ENCODE measurements around the gene CLDND1. TPM values are rescaled to one million over a fixed set of nuclear protein-coding genes. Genes with fewer than 3 reads are reported as not detected.

The CLDND1 gene
- total RNA-seq, 1 experiment from 2014 or later, result 472 TPM

GRCh38 chr3:98567666-98568270 lies 45.1 kb upstream of the CLDND1 start (continued):
- TF ChIP-seq REST (IDR thresholded peaks at IDR 0.05; ENCODE audit: low read depth), result no peak
- TF ChIP-seq ELF1 (IDR thresholded peaks at IDR 0.05; ENCODE audit: borderline replicate concordance, low read depth), result no peak

GRCh38 chr3:98565843-98566242 lies 43.1 kb upstream of the CLDND1 start:
- RAD21 ChIA-PET (ENCODE audit: low non-redundant PET in 1 of 2, low total read pairs in 2 of 2, uncharacterized antibody in 2 of 2, unreplicated experiment in 2 of 2), result interaction anchor here in 1 of 2 experiments (0.9 to 1.2 kb wide), 2 partner anchors 43 to 237 kb away, joined by 3 read pairs; partner anchors contain the start of gene CLDND1
- TF ChIP-seq ZBTB33 (IDR thresholded peaks at IDR 0.05; ENCODE audit: extremely low read depth, insufficient replicate concordance, low read length) (no peak), ZFX (IDR thresholded peaks at IDR 0.05) (0 out of 2 replicates have a peak, but pooled peaks have one; percentile 33)
- peak overlapping the region; percentile 59 for H3K9ac ChIP-seq (ENCODE audit: low read length)
- H2AFZ ChIP-seq (ENCODE audit: low read depth, low read length, poor library complexity, severe bottlenecking), result no peak overlapping the region
- no TSS peak for BruUV-seq (replicated peaks)
- no peak for ATAC-seq
- H3K4me3 ChIP-seq (replicated peaks in 1 of 2; ENCODE audit: low read depth in 1 of 2, low read length in 2 of 2), result no peak overlapping the region
- no peaks in the 10 kb centered on the region for H3K36me3 ChIP-seq (ENCODE audit: control insufficient read depth in 1 of 2, insufficient read depth in 2 of 2, low read length in 2 of 2)
- H3K9me3 ChIP-seq (ENCODE audit: control insufficient read depth in 1 of 2, insufficient read depth in 1 of 2, low read depth in 1 of 2, low read length in 2 of 2), result no peaks in the 10 kb centered on the region
- peak overlapping the region; percentile 83 for H3K27ac ChIP-seq (ENCODE audit: low read depth, low read length)
- no peaks in the 10 kb centered on the region for H3K9me2 ChIP-seq (ENCODE audit: insufficient read depth)
- peaks cover 52 to 69% of the 10 kb centered on the region in 2 experiments for H3K4me1 ChIP-seq (ENCODE audit: control insufficient read depth in 1 of 2, insufficient read depth in 2 of 2, low read length in 2 of 2)
- H3K27me3 ChIP-seq (ENCODE audit: insufficient read depth, low read length), result no peaks in the 10 kb centered on the region
- no peak for DNase-seq (ENCODE audit: low read depth, low spot score)
- POLR2A ChIA-PET, result interaction anchor here (0.6 to 2.5 kb wide), 10 partner anchors 9 to 406 kb away, joined by 3 to 12 read pairs (median 3); partner anchors contain the start of gene CPOX
- H4K20me1 ChIP-seq (ENCODE audit: insufficient read depth), result no peaks in the 10 kb centered on the region
- H3K79me2 ChIP-seq (ENCODE audit: insufficient read depth, low read length), result no peaks in the 10 kb centered on the region; the same call in none of the 2 replicates
- H3K4me2 ChIP-seq (ENCODE audit: low read length), result peak overlapping the region; percentile 38
- intact Hi-C loops (cut with micrococcal nuclease), result no loop called here
- CTCF ChIA-PET, result interaction anchor here (1.0 kb wide), 1 partner anchor 258 kb away, joined by 3 read pairs; no protein-coding TSS in a partner anchor
